A172 (cell line): ENCODE measurements around the gene NR5A1. TPM values are rescaled to one million over a fixed set of nuclear protein-coding genes. Genes with fewer than 3 reads are reported as not detected.

ENCODE experiments used
- DNase-seq: peaks from one replicate; pipeline ENCODE4 v3.0.0-alpha.2; 2015; ENCODE audit warnings: low spot score
- total RNA-seq: library from RNA; depleted of rRNA; stranded (reverse); fragments of >200 nt; shearing (Covaris generic); gene quantifications from 2 replicates; pipeline ENCODE4 v1.2.3, GENCODE V29; 2014

NR5A1 gene
- total RNA-seq, 1 experiment from 2014 or later, result not detected

GRCh38 chr9:124480621-124480981 is 26.6 kb downstream of the NR5A1 start:
- no peak for DNase-seq

GRCh38 chr9:124479947-124480620 is 27.1 kb downstream of the NR5A1 start:
- no peak for DNase-seq

- no peak for DNase-seq
These were observed 27.8 kb downstream of the NR5A1 start for GRCh38 chr9:124479371-124479770.

- no peak for DNase-seq
These were observed 28.8 kb downstream of the NR5A1 start for GRCh38 chr9:124478354-124478753.

- DNase-seq, result no peak
These were observed 29.4 kb downstream of the NR5A1 start for GRCh38 chr9:124477648-124478285.

GRCh38 chr9:124477211-124477647 is 30.0 kb downstream of the NR5A1 start:
- no peak for DNase-seq

- no peak for DNase-seq
These were observed 31.1 kb downstream of the NR5A1 start for GRCh38 chr9:124475868-124476690.

- no peak for DNase-seq
These were observed 31.9 kb downstream of the NR5A1 start for GRCh38 chr9:124475158-124475867.

- no peak for DNase-seq
These were observed 33.0 kb downstream of the NR5A1 start for GRCh38 chr9:124474151-124474550.

- DNase-seq, result no peak
These were observed 33.9 kb downstream of the NR5A1 start for GRCh38 chr9:124473310-124473709.

- DNase-seq, result no peak
These were observed 34.4 kb downstream of the NR5A1 start for GRCh38 chr9:124472770-124473169.

- DNase-seq, result no peak
These were observed 35.4 kb downstream of the NR5A1 start for GRCh38 chr9:124471761-124472160.

GRCh38 chr9:124470726-124471125 is 36.5 kb downstream of the NR5A1 start:
- DNase-seq, result no peak

- no peak for DNase-seq
These were observed 36.9 kb downstream of the NR5A1 start for GRCh38 chr9:124470306-124470705.

- no peak for DNase-seq
These were observed 38.0 kb downstream of the NR5A1 start for GRCh38 chr9:124469011-124469832.

GRCh38 chr9:124468061-124468740 is 39.0 kb downstream of the NR5A1 start:
- no peak for DNase-seq

- DNase-seq, result no peak
These were observed 39.7 kb downstream of the NR5A1 start for GRCh38 chr9:124467410-124468060.

GRCh38 chr9:124465736-124466135 is 41.5 kb downstream of the NR5A1 start:
- no peak for DNase-seq

- DNase-seq, result no peak
These were observed 44.5 kb downstream of the NR5A1 start for GRCh38 chr9:124462739-124463138.

GRCh38 chr9:124458441-124458840 is 48.8 kb downstream of the NR5A1 start:
- DNase-seq, result no peak
